NCI-H69 (cell line): ENCODE data around the gene GAN.

Experiments
- DNase-seq: peaks from one replicate; lab custom pipeline; 2025; lab: John Stamatoyannopoulos, UW

The GAN gene

GRCh38 chr16:81353895-81354294 lies 39.1 kb downstream of the GAN start:
- DNase-seq: no peak

- DNase-seq: no peak
Measured at GRCh38 chr16:81357711-81358260, 43.0 kb downstream of the GAN start.

GRCh38 chr16:81358860-81359259 lies 44.1 kb downstream of the GAN start:
- DNase-seq: no peak

- no peak for DNase-seq
Measured at GRCh38 chr16:81360135-81360534, 45.4 kb downstream of the GAN start.

GRCh38 chr16:81365731-81366130 lies 51.0 kb downstream of the GAN start:
- DNase-seq: no peak

- DNase-seq: peak; percentile 44
Measured at GRCh38 chr16:81366316-81366932, 51.7 kb downstream of the GAN start.

GRCh38 chr16:81367821-81368220 lies 53.1 kb downstream of the GAN start:
- no peak for DNase-seq

GRCh38 chr16:81369888-81370504 lies 55.2 kb downstream of the GAN start:
- no peak for DNase-seq

- no peak for DNase-seq
Measured at GRCh38 chr16:81371106-81371505, 56.3 kb downstream of the GAN start.

- DNase-seq: no peak
Measured at GRCh38 chr16:81374550-81374949, 59.8 kb downstream of the GAN start.

- peak; percentile 5 for DNase-seq
Measured at GRCh38 chr16:81376880-81377279, 62.1 kb downstream of the GAN start.

GRCh38 chr16:81378049-81378448 lies 63.3 kb downstream of the GAN start:
- no peak for DNase-seq

GRCh38 chr16:81380932-81381331 lies 66.2 kb downstream of the GAN start:
- DNase-seq: no peak

GRCh38 chr16:81384006-81384405 lies 69.2 kb downstream of the GAN start:
- no peak for DNase-seq

GRCh38 chr16:81385031-81385756 lies 70.4 kb downstream of the GAN start:
- no peak for DNase-seq

- no peak for DNase-seq
Measured at GRCh38 chr16:81388357-81388756, 73.6 kb downstream of the GAN start.

- DNase-seq: no peak
Measured at GRCh38 chr16:81390840-81391239, 76.1 kb downstream of the GAN start.

- no peak for DNase-seq
Measured at GRCh38 chr16:81392011-81392410, 77.2 kb downstream of the GAN start.

- no peak for DNase-seq
Measured at GRCh38 chr16:81394416-81394815, 79.7 kb downstream of the GAN start.

GRCh38 chr16:81394966-81395655 lies 80.3 kb downstream of the GAN start:
- no peak for DNase-seq

- DNase-seq: no peak
Measured at GRCh38 chr16:81397058-81397878, 82.5 kb downstream of the GAN start.
